Measurements from ENCODE around the gene THBS2. TPM values are rescaled to one million over a fixed set of nuclear protein-coding genes. Genes with fewer than 3 reads are reported as not detected.

THBS2 gene
- total and polyA plus RNA-seq, 2 of the 4 experiments (the other 2 are of a cell fraction): 97.3 to 113 TPM

DNA sequence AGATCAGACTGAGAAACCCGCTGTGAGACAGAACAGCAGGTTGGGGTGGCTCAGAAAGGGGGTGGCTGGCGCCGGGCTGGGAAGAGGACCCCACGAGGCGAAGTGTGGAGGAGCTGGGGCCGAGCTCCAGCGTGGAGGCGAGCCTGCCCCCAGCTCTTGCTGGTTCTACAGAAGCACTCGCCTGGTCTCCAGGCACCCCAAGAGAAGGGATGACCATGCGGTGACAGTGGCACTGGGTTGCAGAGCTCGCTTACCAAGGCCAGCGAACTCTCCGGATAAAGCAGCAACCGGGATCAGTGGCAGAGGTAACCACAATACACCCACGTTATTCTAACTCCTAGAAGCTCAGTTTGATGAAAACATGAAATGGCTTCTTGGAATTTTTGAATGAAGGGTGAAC, 26.5 kb downstream of the THBS2 start:
- H4K5ac ChIP-seq (ENCODE audit: low read depth, low read length): no peak overlapping the region
- WGBS, 2 experiments (ENCODE audit: extremely low coverage in 2 of 2, insufficient read length in 1 of 2): 98% methylated on average over 8 of the region's 15 CpGs; no CpG with 5 or more reads in 1 of the 2 experiments
- ChIA-PET POLR2A (ENCODE audit: unreplicated experiment) (no interaction called here), CTCF (no interaction called here)
- DNase-seq: no peak
- H3K9ac ChIP-seq (ENCODE audit: low read depth, low read length): no peak overlapping the region
- no peak overlapping the region for H3K4me2 ChIP-seq (ENCODE audit: low read depth, low read length)
- H3K79me1 ChIP-seq (ENCODE audit: low read depth in 1 of 2, low read length in 2 of 2): no peaks in the 10 kb centered on the region
- dilution Hi-C loops (cut with HindIII; ENCODE audit: low sequenced_read_pairs, unreplicated experiment) (no loop called here), in situ Hi-C loops (cut with MboI; ENCODE audit: low sequenced_read_pairs) (no loop called here), intact Hi-C loops (cut with micrococcal nuclease) (no loop called here)
- H4K8ac ChIP-seq (ENCODE audit: low read depth in 2 of 2, low read length in 2 of 2): no peak overlapping the region
- no peak overlapping the region for H3K4me3 ChIP-seq (ENCODE audit: insufficient read depth, low read depth, low read length)
- H4K91ac ChIP-seq (ENCODE audit: insufficient read depth, low read depth, low read length): no peak overlapping the region
- TF ChIP-seq NFE2L2 (IDR thresholded peaks at IDR 0.05; ENCODE audit: low read depth, low read length) (no peak), MAFK (IDR thresholded peaks at IDR 0.05; ENCODE audit: low read depth, low read length) (no peak), BHLHE40 (IDR thresholded peaks at IDR 0.05; ENCODE audit: low read depth, low read length) (no peak), RAD21 (IDR thresholded peaks at IDR 0.05; ENCODE audit: low read length) (no peak), FOS (IDR thresholded peaks at IDR 0.05; ENCODE audit: low read depth, low read length) (no peak), MAZ (IDR thresholded peaks at IDR 0.05; ENCODE audit: borderline replicate concordance, low read depth, low read length) (no peak), USF2 (IDR thresholded peaks at IDR 0.05; ENCODE audit: low read depth, low read length) (no peak), MXI1 (IDR thresholded peaks at IDR 0.05; ENCODE audit: borderline replicate concordance, low read depth, low read length) (no peak), CEBPB (IDR thresholded peaks at IDR 0.05; ENCODE audit: low read depth, low read length) (no peak)
- TF ChIP-seq, protein P1, sequence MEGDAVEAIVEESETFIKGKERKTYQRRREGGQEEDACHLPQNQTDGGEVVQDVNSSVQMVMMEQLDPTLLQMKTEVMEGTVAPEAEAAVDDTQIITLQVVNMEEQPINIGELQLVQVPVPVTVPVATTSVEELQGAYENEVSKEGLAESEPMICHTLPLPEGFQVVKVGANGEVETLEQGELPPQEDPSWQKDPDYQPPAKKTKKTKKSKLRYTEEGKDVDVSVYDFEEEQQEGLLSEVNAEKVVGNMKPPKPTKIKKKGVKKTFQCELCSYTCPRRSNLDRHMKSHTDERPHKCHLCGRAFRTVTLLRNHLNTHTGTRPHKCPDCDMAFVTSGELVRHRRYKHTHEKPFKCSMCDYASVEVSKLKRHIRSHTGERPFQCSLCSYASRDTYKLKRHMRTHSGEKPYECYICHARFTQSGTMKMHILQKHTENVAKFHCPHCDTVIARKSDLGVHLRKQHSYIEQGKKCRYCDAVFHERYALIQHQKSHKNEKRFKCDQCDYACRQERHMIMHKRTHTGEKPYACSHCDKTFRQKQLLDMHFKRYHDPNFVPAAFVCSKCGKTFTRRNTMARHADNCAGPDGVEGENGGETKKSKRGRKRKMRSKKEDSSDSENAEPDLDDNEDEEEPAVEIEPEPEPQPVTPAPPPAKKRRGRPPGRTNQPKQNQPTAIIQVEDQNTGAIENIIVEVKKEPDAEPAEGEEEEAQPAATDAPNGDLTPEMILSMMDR (conservative IDR thresholded peaks at IDR 0.05; ENCODE audit: low read depth, low read length): no peak
- no peak overlapping the region for H3K4ac ChIP-seq (ENCODE audit: low read depth, low read length)
- H2BK15ac ChIP-seq (ENCODE audit: low read depth, low read length): no peak overlapping the region
- no peak overlapping the region for H3K23ac ChIP-seq (ENCODE audit: low read depth, low read length)
- H3K9me3 ChIP-seq (ENCODE audit: control insufficient read depth, insufficient read depth, low read length): peaks cover 3% of the 10 kb centered on the region; the same call in 1 of the 2 replicates
- no peak overlapping the region for H3K18ac ChIP-seq (ENCODE audit: low read depth, low read length)
- H3K27ac ChIP-seq (ENCODE audit: insufficient read depth, low read length): no peak overlapping the region
- H3K4me1 ChIP-seq (ENCODE audit: control insufficient read depth, insufficient read depth, low read length): peaks cover 7% of the 10 kb centered on the region
- no peak overlapping the region for H2AK5ac ChIP-seq (ENCODE audit: low read depth, low read length)
- no peaks in the 10 kb centered on the region for H3K27me3 ChIP-seq (ENCODE audit: control insufficient read depth, insufficient read depth, low read length)
- H2BK20ac ChIP-seq (ENCODE audit: low read depth, low read length): no peak overlapping the region
- H3K9me1 ChIP-seq (ENCODE audit: insufficient read depth, low read length): peaks cover 12% of the 10 kb centered on the region
- no peak overlapping the region for H2BK5ac ChIP-seq (ENCODE audit: low read depth, low read length, poor library complexity, severe bottlenecking)
- H3K56ac ChIP-seq (ENCODE audit: extremely low read depth, insufficient read depth, low read length): no peak overlapping the region
- H3K36me3 ChIP-seq (ENCODE audit: control insufficient read depth, insufficient read depth, low read length): peaks cover 55% of the 10 kb centered on the region
- no TSS peak for BruUV-seq (replicated peaks)
- no peak overlapping the region for H2AK9ac ChIP-seq (replicated peaks; ENCODE audit: low read depth, low read length, poor library complexity)
- H4K20me1 ChIP-seq (ENCODE audit: insufficient read depth, low read length): no peaks in the 10 kb centered on the region
- H3K14ac ChIP-seq (replicated peaks; ENCODE audit: low read depth, low read length): no peak overlapping the region
- no peak overlapping the region for H2AFZ ChIP-seq (replicated peaks; ENCODE audit: low read length, poor library complexity)
- ATAC-seq (ENCODE audit: low read depth): no peak
- no peak overlapping the region for H2BK120ac ChIP-seq (ENCODE audit: low read depth, low read length)
